GM23248 (cell line): ENCODE results near the gene SCEL.

ENCODE experiments used
- EZH2 ChIP-seq: fragments of 200-600 bp; sonication (generic); IDR thresholded peaks from 2 replicates; pipeline ENCODE4 v1.6.1; 2018; ENCODE audit warnings: antibody characterized with exemption, mild to moderate bottlenecking; ENCODE audit not compliant: insufficient read depth, poor library complexity, severe bottlenecking
- EZH2phosphoT487 ChIP-seq: fragments of 200-600 bp; sonication (generic); IDR thresholded peaks from 2 replicates; pipeline ENCODE4 v1.6.1; 2018; ENCODE audit warnings: antibody characterized with exemption, moderate library complexity, mild to moderate bottlenecking, low read depth; ENCODE audit not compliant: insufficient read depth

- TF ChIP-seq EZH2, result no peak
- no peak for TF ChIP-seq EZH2phosphoT487
These were observed 139.3 kb downstream of the SCEL start for GRCh38 chr13:77674852-77675251.
